ENCODE measurements around the gene EIF4H. TPM values are rescaled to one million over a fixed set of nuclear protein-coding genes. Genes with fewer than 3 reads are reported as not detected.

Gene EIF4H
- total RNA-seq, 1 donor from 2014 or later: 209 TPM

GRCh38 chr7:74228951-74229900 lies 55.1 kb downstream of the EIF4H start:
- Mint-ChIP-seq H3K4me1 (ENCODE audit: low read depth) (no peaks in the 10 kb centered on the region), H3K36me3 (ENCODE audit: low read depth) (peaks cover 3% of the 10 kb centered on the region), H3K4me3 (ENCODE audit: unreplicated experiment) (no peak overlapping the region), H3K9me3 (ENCODE audit: low read depth) (no peaks in the 10 kb centered on the region), H3K27ac (ENCODE audit: unreplicated experiment) (no peak overlapping the region), H3K27me3 (ENCODE audit: low read depth) (no peaks in the 10 kb centered on the region)
- TF ChIP-seq CTCF (IDR thresholded peaks at IDR 0.05): no peak
- DNase-seq (ENCODE audit: low spot score): no peak

- Mint-ChIP-seq H3K9me3 (ENCODE audit: low read depth) (no peaks in the 10 kb centered on the region), H3K27ac (ENCODE audit: unreplicated experiment) (no peak overlapping the region), H3K4me1 (ENCODE audit: low read depth) (no peaks in the 10 kb centered on the region), H3K4me3 (ENCODE audit: unreplicated experiment) (no peak overlapping the region), H3K27me3 (ENCODE audit: low read depth) (no peaks in the 10 kb centered on the region), H3K36me3 (ENCODE audit: low read depth) (peaks cover 10% of the 10 kb centered on the region)
- no peak for TF ChIP-seq CTCF (IDR thresholded peaks at IDR 0.05)
- DNase-seq (ENCODE audit: low spot score): no peak
Observed at GRCh38 chr7:74230446-74231231, 56.5 kb downstream of the EIF4H start.

GRCh38 chr7:74231232-74231590 lies 57.1 kb downstream of the EIF4H start:
- H3K27me3 Mint-ChIP-seq (ENCODE audit: low read depth): no peaks in the 10 kb centered on the region
- no peak for DNase-seq (ENCODE audit: low spot score)
- H3K9me3 Mint-ChIP-seq (ENCODE audit: low read depth): no peaks in the 10 kb centered on the region
- no peaks in the 10 kb centered on the region for H3K4me1 Mint-ChIP-seq (ENCODE audit: low read depth)
- H3K27ac Mint-ChIP-seq (ENCODE audit: unreplicated experiment): no peak overlapping the region
- TF ChIP-seq CTCF (IDR thresholded peaks at IDR 0.05): no peak
- no peak overlapping the region for H3K4me3 Mint-ChIP-seq (ENCODE audit: unreplicated experiment)
- peaks cover 10% of the 10 kb centered on the region for H3K36me3 Mint-ChIP-seq (ENCODE audit: low read depth)

- H3K4me3 Mint-ChIP-seq (ENCODE audit: unreplicated experiment): no peak overlapping the region
- H3K27ac Mint-ChIP-seq (ENCODE audit: unreplicated experiment): no peak overlapping the region
- no peaks in the 10 kb centered on the region for H3K9me3 Mint-ChIP-seq (ENCODE audit: low read depth)
- no peaks in the 10 kb centered on the region for H3K4me1 Mint-ChIP-seq (ENCODE audit: low read depth)
- H3K27me3 Mint-ChIP-seq (ENCODE audit: low read depth): no peaks in the 10 kb centered on the region
- peaks cover 13% of the 10 kb centered on the region for H3K36me3 Mint-ChIP-seq (ENCODE audit: low read depth)
- no peak for TF ChIP-seq CTCF (IDR thresholded peaks at IDR 0.05)
- no peak for DNase-seq (ENCODE audit: low spot score)
Observed at GRCh38 chr7:74233655-74234285, 59.6 kb downstream of the EIF4H start.
